GM18868 (cell line): ENCODE data around the gene GLIS1.
"Not testable (repeated sequence)": the region's sequence is repeated elsewhere in the genome, so short reads cannot be mapped to it uniquely, and the experiment has no call there.

Experiments used
- ATAC-seq: cut with Tn5 transposase; IDR thresholded peaks from one replicate; pipeline ENCODE4 v1.9.1; 2021; ENCODE audit warnings: mild to moderate bottlenecking, moderate library complexity; ENCODE audit not compliant: unreplicated experiment

GLIS1 gene

GRCh38 chr1:53572065-53572814, 166.7 kb downstream of the GLIS1 start:
- no peak for ATAC-seq

GRCh38 chr1:53568540-53568939, 170.4 kb downstream of the GLIS1 start:
- ATAC-seq: no peak

GRCh38 chr1:53567851-53568250, 171.1 kb downstream of the GLIS1 start:
- no peak for ATAC-seq

DNA sequence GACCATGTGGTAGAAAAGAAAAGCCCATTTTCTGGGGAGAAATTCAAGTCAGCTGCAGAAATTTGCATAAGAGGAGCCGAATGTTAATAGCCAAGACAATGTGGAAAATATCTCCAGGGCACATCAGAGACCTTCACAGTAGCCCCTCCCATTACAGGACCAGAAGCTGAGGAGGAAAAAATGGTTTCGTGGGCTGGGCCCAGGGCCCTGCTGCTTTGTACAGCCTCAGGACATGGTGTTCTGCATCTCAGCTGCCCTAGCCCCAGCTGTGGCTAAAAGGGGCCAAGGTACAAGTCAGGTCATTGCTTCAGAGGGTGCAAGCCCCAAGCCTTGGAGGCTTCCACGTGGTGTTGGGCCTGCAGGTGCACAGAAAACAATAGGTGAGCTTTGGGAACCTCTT, 171.5 kb downstream of the GLIS1 start:
- ATAC-seq: no peak

DNA sequence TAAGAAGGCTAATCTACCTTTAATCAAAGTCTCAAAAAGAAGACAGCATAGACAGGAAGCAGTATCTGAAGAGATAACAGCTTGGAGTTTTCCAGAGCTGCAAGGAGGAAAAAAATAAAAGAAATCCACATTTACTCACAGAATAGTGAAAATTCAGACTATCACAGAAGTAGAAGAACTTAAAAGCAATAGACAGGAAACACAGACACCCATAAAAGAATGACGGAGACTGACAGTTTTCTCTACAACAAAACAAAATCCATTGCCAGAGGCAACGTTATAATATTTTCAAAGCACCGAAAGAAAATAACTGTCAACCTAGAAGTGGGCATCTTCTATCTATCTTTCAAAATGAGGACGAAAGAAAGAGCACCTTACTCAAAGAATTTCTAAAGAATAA, 175.4 kb downstream of the GLIS1 start:
- ATAC-seq: no peak

- no peak for ATAC-seq
These were observed 176.0 kb downstream of the GLIS1 start for GRCh38 chr1:53562981-53563379.

- no peak for ATAC-seq
These were observed 176.5 kb downstream of the GLIS1 start for GRCh38 chr1:53562291-53562980.

DNA sequence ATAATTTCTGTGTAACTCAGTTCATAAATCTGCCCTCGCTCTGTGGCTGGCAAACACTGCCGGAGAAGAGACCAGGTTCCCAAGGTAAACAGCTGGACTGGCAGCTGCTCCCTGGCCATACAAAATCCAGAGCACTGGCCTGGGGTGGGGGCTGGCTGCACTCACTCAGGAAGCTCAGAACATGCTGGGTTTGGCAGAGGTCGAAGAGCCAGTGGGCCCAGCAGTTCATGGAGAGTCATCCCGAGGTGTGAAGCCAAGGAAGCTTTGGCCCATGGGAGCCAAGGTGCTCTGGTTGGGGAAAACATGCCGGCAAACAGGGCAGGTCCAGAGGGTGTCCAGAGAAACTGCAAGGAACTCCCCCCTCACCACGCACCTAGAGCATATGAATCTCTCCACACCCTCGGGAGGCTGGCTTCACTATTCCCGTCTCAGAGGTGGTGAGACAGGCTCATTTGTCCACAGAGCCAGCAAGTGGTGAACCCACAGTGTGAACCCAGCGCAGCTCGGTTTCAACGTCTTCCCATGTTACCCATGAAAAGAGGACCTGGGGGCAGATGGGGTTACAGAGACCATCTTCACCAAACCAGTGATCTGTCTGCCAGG, 177.4 kb downstream of the GLIS1 start:
- no peak for ATAC-seq

DNA sequence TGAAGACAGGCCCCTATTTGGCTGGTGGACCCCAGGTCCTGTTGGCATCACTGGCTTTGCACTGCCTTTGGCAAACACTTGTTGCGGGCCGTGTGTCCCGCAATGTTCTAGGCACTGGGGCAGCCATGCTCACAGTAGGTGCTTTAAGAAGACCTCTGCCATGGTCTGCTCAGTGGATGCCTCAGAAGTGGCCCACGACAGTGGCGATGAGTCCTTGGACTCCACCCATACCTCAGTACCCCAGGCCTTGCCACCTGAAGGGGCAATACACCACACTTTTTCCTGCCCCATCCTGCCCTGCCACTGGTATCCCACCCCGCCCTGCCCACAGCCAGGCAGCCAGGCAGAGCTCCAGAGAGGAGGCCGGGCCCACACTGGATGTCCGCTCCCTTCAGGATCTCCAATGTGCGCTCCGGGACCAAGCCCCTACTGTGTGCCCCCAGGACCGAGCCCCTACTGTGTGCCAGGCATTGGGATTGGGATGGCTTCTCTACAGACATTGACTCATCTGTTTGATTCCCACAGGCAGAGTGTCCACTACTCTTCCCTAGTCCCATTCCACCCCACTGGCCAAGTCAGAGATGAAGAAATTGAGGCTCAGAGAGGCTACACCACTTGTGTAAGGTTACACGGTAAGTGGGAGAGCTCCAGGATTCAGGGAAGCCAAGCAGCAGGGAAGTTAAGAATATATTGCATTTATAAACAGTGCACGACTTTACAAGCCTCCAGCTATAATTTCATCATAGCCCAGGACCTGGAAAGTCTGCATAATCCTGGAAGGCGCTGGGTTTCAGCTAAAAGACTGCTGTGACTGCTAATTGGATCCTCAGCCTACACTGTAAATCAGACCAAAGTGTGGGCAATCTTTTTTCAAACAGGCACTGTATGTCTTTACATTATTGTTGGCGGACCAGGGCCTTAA, 178.1 kb downstream of the GLIS1 start:
- ATAC-seq: no peak

DNA sequence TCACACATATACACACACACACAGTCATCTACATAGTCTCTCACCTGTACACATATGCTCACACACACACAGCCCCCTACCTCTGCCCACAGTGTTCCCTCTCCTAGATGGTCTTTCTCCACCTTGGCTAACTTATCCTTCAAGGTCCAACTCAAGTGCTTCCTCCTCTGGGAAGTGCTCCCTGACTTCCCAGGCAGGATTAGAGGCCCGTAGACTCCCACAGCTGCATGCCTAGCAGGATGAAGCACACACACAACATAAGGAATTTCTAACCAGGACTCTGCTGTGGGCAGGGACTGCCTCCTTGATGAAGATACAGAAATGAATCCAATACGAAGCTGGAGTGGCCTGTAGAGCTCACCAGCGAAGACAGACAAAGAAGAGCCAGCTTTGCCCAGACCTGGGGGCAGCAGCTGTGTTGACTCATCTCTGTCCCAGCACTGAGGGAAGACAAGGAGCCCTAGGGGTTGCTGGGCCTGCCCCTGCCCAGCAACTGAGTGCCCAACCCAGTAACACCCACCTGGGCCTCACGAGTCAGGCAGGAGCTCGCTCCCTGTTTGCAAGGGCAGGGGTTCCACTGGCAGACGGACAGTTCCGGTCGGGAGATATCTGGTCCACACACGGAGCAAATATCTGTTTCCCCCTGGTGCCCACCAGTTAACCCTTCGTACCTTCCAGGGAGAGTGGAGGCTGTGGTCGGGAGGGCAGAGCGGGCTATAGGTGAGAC, 178.9 kb downstream of the GLIS1 start:
- no peak for ATAC-seq

DNA sequence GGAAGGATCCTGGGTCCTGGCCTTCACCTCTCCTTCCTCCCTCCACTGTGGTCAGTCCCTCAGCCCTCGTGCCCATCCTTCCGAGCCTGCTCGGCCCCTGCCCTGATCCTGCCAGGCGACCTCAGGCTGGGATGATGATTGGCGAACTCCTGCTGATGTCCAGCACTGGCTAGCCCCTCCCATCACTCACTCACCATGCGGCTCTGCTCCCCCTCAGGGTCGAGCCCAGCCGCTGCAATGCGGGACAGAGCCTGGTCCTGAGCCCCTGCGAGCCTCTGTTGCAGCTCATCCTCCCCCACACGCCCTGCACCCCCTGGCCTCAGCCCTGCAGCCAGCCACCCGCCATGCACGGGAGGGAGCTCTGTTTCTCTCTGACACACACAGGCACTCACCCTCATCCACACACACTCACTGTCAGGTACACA, 179.6 kb downstream of the GLIS1 start:
- no peak for ATAC-seq

DNA sequence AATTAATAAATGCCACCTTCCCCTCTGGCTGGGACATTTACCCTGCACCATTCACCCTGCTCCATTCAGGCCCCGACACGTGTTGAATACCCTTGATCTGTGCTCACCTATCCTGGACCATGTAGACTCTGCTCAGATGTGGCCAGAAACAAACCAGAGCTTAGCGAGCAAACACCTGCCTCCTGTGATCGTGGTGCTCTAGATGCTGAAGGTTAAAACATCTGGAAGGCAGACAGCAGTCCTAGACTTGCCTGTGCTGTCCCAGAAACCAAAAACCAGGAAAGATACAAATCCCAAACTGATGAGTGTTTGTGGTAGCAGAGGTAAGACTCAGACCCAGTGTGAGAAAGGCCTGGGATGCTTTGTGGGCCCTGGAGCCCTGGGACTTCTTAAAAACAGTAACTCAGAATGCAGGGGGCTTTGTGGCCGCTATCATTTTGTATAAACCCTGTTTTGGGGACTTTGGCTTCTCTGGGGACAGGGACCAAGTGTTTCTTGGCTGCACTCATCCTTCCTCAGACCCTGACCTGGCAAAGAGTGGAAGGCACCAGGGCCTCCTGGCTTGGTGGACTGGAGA, 180.1 kb downstream of the GLIS1 start:
- ATAC-seq: no peak

DNA sequence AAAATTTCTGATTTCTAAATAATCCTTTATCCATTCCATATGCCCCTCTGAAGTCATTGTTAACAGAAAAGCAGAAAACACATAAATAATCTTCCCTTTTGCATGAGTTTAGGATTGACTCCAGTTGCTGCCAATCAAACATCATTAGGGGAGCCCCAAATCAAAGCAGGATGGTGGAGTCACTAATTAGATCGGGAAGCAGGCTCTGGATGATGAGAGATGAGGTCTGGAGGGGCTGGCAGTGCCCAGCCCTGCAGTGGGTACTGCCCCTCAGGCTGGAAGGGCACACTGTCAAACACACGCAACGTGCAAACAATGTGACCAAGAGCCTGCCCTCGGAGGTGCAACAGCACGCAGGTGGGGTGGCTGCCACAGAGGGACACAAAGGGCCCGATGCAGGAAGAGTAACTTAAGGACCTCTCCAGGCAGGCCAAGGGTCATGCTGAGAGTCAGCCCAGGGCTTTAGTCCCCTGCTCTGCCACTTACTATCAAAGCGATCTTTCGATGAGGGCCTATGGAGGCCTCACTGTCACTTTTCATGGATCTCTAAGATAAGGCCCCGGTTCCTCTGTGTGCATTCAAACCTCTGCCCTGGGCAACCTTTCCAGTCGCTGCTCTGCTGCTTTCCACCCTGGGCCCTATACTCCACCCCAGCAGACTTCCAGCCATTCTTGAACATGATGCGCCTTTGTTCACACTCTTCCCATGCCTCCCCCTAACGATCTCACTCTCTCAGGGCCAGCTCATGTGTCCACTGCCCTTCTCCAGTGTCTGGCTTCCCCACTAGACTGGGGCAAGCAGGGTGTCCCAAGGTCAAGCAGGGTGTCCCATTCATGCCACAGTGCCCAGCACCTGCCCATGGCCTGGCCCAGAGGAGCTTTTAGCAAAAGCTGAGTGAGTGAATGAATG, 180.9 kb downstream of the GLIS1 start:
- no peak for ATAC-seq

- no peak for ATAC-seq
These were observed 181.6 kb downstream of the GLIS1 start for GRCh38 chr1:53557369-53557768.

- no peak for ATAC-seq
These were observed 182.2 kb downstream of the GLIS1 start for GRCh38 chr1:53556657-53557227.

- not testable (repeated sequence) for ATAC-seq
These were observed 183.2 kb downstream of the GLIS1 start for GRCh38 chr1:53555620-53556326.

DNA sequence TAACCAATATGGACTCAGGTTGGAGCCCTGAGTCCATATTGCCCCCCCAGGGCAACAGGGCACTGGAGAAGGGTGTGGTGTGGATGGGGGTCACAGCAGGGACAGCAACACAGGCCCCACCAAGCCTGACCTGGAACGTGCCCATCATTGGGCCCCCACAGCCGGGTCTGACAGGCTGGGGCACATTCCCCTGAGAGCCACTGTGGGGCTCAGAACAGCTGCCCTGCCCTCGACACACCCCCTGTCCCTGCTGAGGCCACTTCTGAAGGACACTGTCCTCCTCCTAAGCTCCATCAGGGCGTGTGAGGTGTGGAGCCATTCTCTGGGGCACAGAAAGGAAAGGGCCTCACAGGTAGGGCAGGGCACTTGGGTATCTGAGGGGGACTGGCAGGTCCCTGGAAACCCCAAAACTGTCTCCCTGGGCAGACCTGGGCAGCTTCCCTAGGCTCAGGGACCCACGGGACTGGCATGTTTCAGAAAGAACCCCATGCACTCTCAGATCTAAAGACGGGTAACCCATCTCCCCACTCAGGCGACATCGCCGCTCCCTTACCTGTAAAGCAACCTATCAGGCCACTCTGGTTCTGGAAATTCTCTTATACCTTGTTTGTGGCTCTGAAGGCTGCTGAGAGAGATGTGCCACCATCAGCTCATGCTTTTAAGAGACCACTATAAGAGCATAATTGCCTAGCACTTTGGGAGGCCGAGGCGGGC, 184.2 kb downstream of the GLIS1 start:
- ATAC-seq: no peak
